Neural progenitor cell (in vitro differentiated cells): ENCODE data around the gene ADCY9. TPM values are rescaled to one million over a fixed set of nuclear protein-coding genes. Genes with fewer than 3 reads are reported as not detected.

Experiments used
- DNase-seq: peaks from one replicate; pipeline ENCODE4 v3.0.0-alpha.2; 2016; ENCODE audit warnings: low spot score
- H2AFZ ChIP-seq: fragments of 200-600 bp; sonication (generic); replicated peaks from 2 replicates; pipeline ENCODE4 v1.6.1; 2016; ENCODE audit warnings: antibody characterized with exemption
- H3F3A ChIP-seq: fragments of 200-600 bp; sonication (generic); 2 replicates; pipeline ENCODE4 v1.6.1; 2016; ENCODE audit warnings: antibody characterized with exemption, low read depth
- H3K27ac ChIP-seq: fragments of 200-600 bp; sonication (generic); 2 replicates; pipeline ENCODE4 v1.5.1; 2016; ENCODE audit warnings: mild to moderate bottlenecking
- H3K27me3 ChIP-seq: fragments of 200-600 bp; sonication (generic); 2 replicates; pipeline ENCODE4 v1.6.1; 2016; ENCODE audit warnings: mild to moderate bottlenecking, moderate library complexity
- H3K36me3 ChIP-seq: fragments of 200-600 bp; sonication (generic); 2 replicates; pipeline ENCODE4 v1.5.1; 2016
- H3K4me1 ChIP-seq: fragments of 200-600 bp; sonication (generic); 2 replicates; pipeline ENCODE4 v1.6.1; 2016; ENCODE audit warnings: mixed run types
- H3K4me2 ChIP-seq: fragments of 200-600 bp; sonication (generic); 2 replicates; pipeline ENCODE4 v1.6.1; 2016
- H3K4me3 ChIP-seq: fragments of 200-600 bp; sonication (generic); 2 replicates; pipeline ENCODE4 v1.5.1; 2016
- H3K79me2 ChIP-seq: fragments of 200-600 bp; sonication (generic); 2 replicates; pipeline ENCODE4 v1.6.1; 2016; ENCODE audit warnings: low read depth
- H3K9ac ChIP-seq: fragments of 200-600 bp; sonication (generic); 2 replicates; pipeline ENCODE4 v1.6.1; 2016
- H3K9me3 ChIP-seq: fragments of 200-600 bp; sonication (generic); 2 replicates; pipeline ENCODE4 v1.5.1; 2016; ENCODE audit warnings: low read depth
- H4K20me1 ChIP-seq: fragments of 200-600 bp; sonication (generic); 2 replicates; pipeline ENCODE4 v1.6.1; 2016; ENCODE audit warnings: low read depth
- H3K27ac Mint-ChIP-seq: 3 replicates; pipeline ENCODE4 v1.8.0; 2021; ENCODE audit warnings: mixed read lengths
- H3K27me3 Mint-ChIP-seq: 2 replicates; pipeline ENCODE4 v1.8.0; 2022; ENCODE audit warnings: low read depth, mild to moderate bottlenecking, inconsistent platforms, moderate library complexity, mixed read lengths; ENCODE audit not compliant: insufficient read depth
- H3K36me3 Mint-ChIP-seq: 3 replicates; pipeline ENCODE4 v1.8.0; 2021; ENCODE audit warnings: mixed read lengths
- H3K4me1 Mint-ChIP-seq: 3 replicates; pipeline ENCODE4 v1.8.0; 2021; ENCODE audit warnings: mixed read lengths
- H3K4me3 Mint-ChIP-seq: 3 replicates; pipeline ENCODE4 v1.8.0; 2021; ENCODE audit warnings: mild to moderate bottlenecking, moderate library complexity, mixed read lengths
- H3K9me3 Mint-ChIP-seq: 3 replicates; pipeline ENCODE4 v1.8.0; 2020; ENCODE audit warnings: mixed read lengths
- CTCF ChIP-seq: fragments of 200-600 bp; sonication (generic); IDR thresholded peaks from 2 replicates; pipeline ENCODE4 v1.5.1; 2017; ENCODE audit warnings: antibody characterized with exemption, mild to moderate bottlenecking
- EZH2 ChIP-seq: fragments of 200-600 bp; sonication (generic); IDR thresholded peaks from 2 replicates; pipeline ENCODE4 v1.6.1; 2017; ENCODE audit warnings: antibody characterized with exemption, mild to moderate bottlenecking, moderate library complexity
- EZH2phosphoT487 ChIP-seq: fragments of 200-600 bp; sonication (generic); IDR thresholded peaks from 2 replicates; pipeline ENCODE4 v1.6.1; 2017; ENCODE audit warnings: antibody characterized with exemption
- total RNA-seq: library from RNA; depleted of rRNA; stranded (reverse); fragments of >200 nt; gene quantifications from 2 replicates; pipeline ENCODE4 v1.2.3, GENCODE V29; 2015; ENCODE audit warnings: low replicate concordance

ADCY9 gene
- total RNA-seq, 1 donor from 2014 or later, result 1.2 TPM

GRCh38 chr16:4117250-4117578, 972 bp upstream of the ADCY9 start:
- Histone ChIP-seq H2AFZ (peak overlapping the region; percentile 98), H3K27ac (no peak overlapping the region)
- peaks cover 11% of the 10 kb centered on the region for H3K27me3 Mint-ChIP-seq

GRCh38 chr16:4115949-4116318, 308 bp downstream of the ADCY9 start:
- Histone ChIP-seq H4K20me1 (no peaks in the 10 kb centered on the region), H3K79me2 (no peaks in the 10 kb centered on the region), H3K9me3 (no peaks in the 10 kb centered on the region), H3K4me1 (peaks cover 4% of the 10 kb centered on the region), H3K36me3 (no peaks in the 10 kb centered on the region), H3K27ac (no peak overlapping the region), H3K4me3 (peak overlapping the region; percentile 57), H3F3A (peaks cover 9% of the 10 kb centered on the region), H3K9ac (no peak overlapping the region), H3K27me3 (peaks cover 58% of the 10 kb centered on the region), H2AFZ (peak overlapping the region; percentile 85), H3K4me2 (peak overlapping the region; percentile 81)
- H3K4me3 Mint-ChIP-seq, result peak overlapping the region; percentile 87
- H3K4me1 Mint-ChIP-seq, result peaks cover 42% of the 10 kb centered on the region
- H3K36me3 Mint-ChIP-seq, result peaks cover 11% of the 10 kb centered on the region
- no peak for TF ChIP-seq EZH2phosphoT487
- TF ChIP-seq EZH2, result no peak
- TF ChIP-seq CTCF, result no peak
- peaks cover 11% of the 10 kb centered on the region for H3K27me3 Mint-ChIP-seq
- peaks cover 2% of the 10 kb centered on the region for H3K9me3 Mint-ChIP-seq
- DNase-seq, result no peak
- H3K27ac Mint-ChIP-seq, result no peak overlapping the region

More at GRCh38 chr16:4117250-4117578, 972 bp upstream of the ADCY9 start:
- Histone ChIP-seq H3K27me3 (peaks cover 58% of the 10 kb centered on the region), H3K4me3 (peak overlapping the region; percentile 61), H3K4me2 (peak overlapping the region; percentile 90), H3F3A (peaks cover 9% of the 10 kb centered on the region), H4K20me1 (no peaks in the 10 kb centered on the region), H3K4me1 (peaks cover 4% of the 10 kb centered on the region), H3K9me3 (no peaks in the 10 kb centered on the region), H3K9ac (no peak overlapping the region), H3K36me3 (no peaks in the 10 kb centered on the region), H3K79me2 (no peaks in the 10 kb centered on the region)
- peaks cover 32% of the 10 kb centered on the region for H3K4me1 Mint-ChIP-seq
- peaks cover 11% of the 10 kb centered on the region for H3K36me3 Mint-ChIP-seq
- no peak for DNase-seq
- H3K9me3 Mint-ChIP-seq, result peaks cover 2% of the 10 kb centered on the region
- H3K4me3 Mint-ChIP-seq, result peak overlapping the region; percentile 89
- H3K27ac Mint-ChIP-seq, result peak overlapping the region; percentile 29
- TF ChIP-seq CTCF, result no peak
- TF ChIP-seq EZH2, result no peak
- TF ChIP-seq EZH2phosphoT487, result no peak

GRCh38 chr16:4115209-4115948, 863 bp downstream of the ADCY9 start:
- Histone ChIP-seq H4K20me1 (no peaks in the 10 kb centered on the region), H3K9me3 (no peaks in the 10 kb centered on the region), H3K4me3 (peak overlapping the region; percentile 57), H3K27ac (no peak overlapping the region), H3F3A (peaks cover 9% of the 10 kb centered on the region), H3K9ac (no peak overlapping the region), H3K36me3 (no peaks in the 10 kb centered on the region), H3K4me1 (peaks cover 4% of the 10 kb centered on the region), H3K4me2 (peak overlapping the region; percentile 81), H2AFZ (peak overlapping the region; percentile 85), H3K27me3 (peaks cover 58% of the 10 kb centered on the region), H3K79me2 (no peaks in the 10 kb centered on the region)
- H3K27me3 Mint-ChIP-seq, result peaks cover 9% of the 10 kb centered on the region
- no peak for TF ChIP-seq EZH2phosphoT487
- TF ChIP-seq CTCF, result no peak
- TF ChIP-seq EZH2, result peak; percentile 68
- H3K27ac Mint-ChIP-seq, result no peak overlapping the region
- peaks cover 2% of the 10 kb centered on the region for H3K9me3 Mint-ChIP-seq
- H3K4me3 Mint-ChIP-seq, result peak overlapping the region; percentile 87
- H3K36me3 Mint-ChIP-seq, result peaks cover 11% of the 10 kb centered on the region
- H3K4me1 Mint-ChIP-seq, result peaks cover 42% of the 10 kb centered on the region
- DNase-seq, result peak; percentile 84
